ENCODE results near the gene CKB. TPM values are rescaled to one million over a fixed set of nuclear protein-coding genes. Genes with fewer than 3 reads are reported as not detected.

CKB gene
- total and polyA plus RNA-seq, 4 donors: 9.0 to 32.9 (median 20.4) TPM

- H3K27ac ChIP-seq (ENCODE audit: low read depth in 1 of 2, low read length in 2 of 2): no peak overlapping the region
- H3K9ac ChIP-seq (ENCODE audit: low read depth in 1 of 2, low read length in 2 of 2): no peak overlapping the region
- 75% methylated on average over 17 of the region's 17 CpGs for WGBS
- H3K4me3 ChIP-seq (ENCODE audit: low read depth in 1 of 3, low read length in 3 of 3): no peak overlapping the region
- H3K4me1 ChIP-seq (ENCODE audit: control insufficient read depth in 4 of 4, insufficient read depth in 4 of 4, low read length in 3 of 4): peaks cover 0 to 6% (median 0%) of the 10 kb centered on the region in 4 donors
- TF ChIP-seq YY1 (IDR thresholded peaks at IDR 0.05): no peak
- no peak for DNase-seq (ENCODE audit: low spot score)
- no peaks in the 10 kb centered on the region for H3K9me3 ChIP-seq (ENCODE audit: control insufficient read depth in 4 of 4, low read length in 3 of 4)
- H3K36me3 ChIP-seq (ENCODE audit: control insufficient read depth in 4 of 4, insufficient read depth in 3 of 4, low read depth in 1 of 4, low read length in 3 of 4): no peaks in the 10 kb centered on the region
- H3K27me3 ChIP-seq (ENCODE audit: control insufficient read depth in 4 of 4, insufficient read depth in 4 of 4, low read length in 3 of 4): no peaks in the 10 kb centered on the region
Observed at GRCh38 chr14:103540821-103541708, 18.4 kb upstream of the CKB start.

- H3K27me3 ChIP-seq (ENCODE audit: control insufficient read depth in 4 of 4, insufficient read depth in 4 of 4, low read length in 3 of 4): no peaks in the 10 kb centered on the region
- DNase-seq (ENCODE audit: low spot score): no peak
- 62% methylated on average over 28 of the region's 28 CpGs for WGBS
- no peak overlapping the region for H3K4me3 ChIP-seq (ENCODE audit: low read depth in 1 of 3, low read length in 3 of 3)
- H3K9ac ChIP-seq (ENCODE audit: low read depth in 1 of 2, low read length in 2 of 2): no peak overlapping the region
- H3K4me1 ChIP-seq (ENCODE audit: control insufficient read depth in 4 of 4, insufficient read depth in 4 of 4, low read length in 3 of 4): peaks cover 0 to 6% (median 0%) of the 10 kb centered on the region in 4 donors
- TF ChIP-seq YY1 (IDR thresholded peaks at IDR 0.05): no peak
- TF ChIP-seq GABPA (IDR thresholded peaks at IDR 0.05 in 1 of 2, conservative IDR thresholded peaks at IDR 0.05 in 1 of 2): no peak
- no peak for TF ChIP-seq JUND (IDR thresholded peaks at IDR 0.05)
- no peak for TF ChIP-seq NR2F2 (IDR thresholded peaks at IDR 0.05)
- no peak for TF ChIP-seq FOXA2 (IDR thresholded peaks at IDR 0.05)
- TF ChIP-seq EGR1 (IDR thresholded peaks at IDR 0.05; ENCODE audit: low read depth in 2 of 2): no peak
- no peak for TF ChIP-seq RXRA (IDR thresholded peaks at IDR 0.05)
- no peak for TF ChIP-seq FOXA1 (IDR thresholded peaks at IDR 0.05)
- TF ChIP-seq TAF1 (conservative IDR thresholded peaks at IDR 0.05): no peak
- TF ChIP-seq RAD21 (IDR thresholded peaks at IDR 0.05): no peak
- TF ChIP-seq ATF3 (IDR thresholded peaks at IDR 0.05): no peak
- no peak for TF ChIP-seq HNF4G (IDR thresholded peaks at IDR 0.05)
- H3K36me3 ChIP-seq (ENCODE audit: control insufficient read depth in 4 of 4, insufficient read depth in 3 of 4, low read depth in 1 of 4, low read length in 3 of 4): peaks cover 0 to 13% (median 0%) of the 10 kb centered on the region in 4 donors
- H3K27ac ChIP-seq (ENCODE audit: low read depth in 1 of 2, low read length in 2 of 2): no peak overlapping the region
- no peaks in the 10 kb centered on the region for H3K9me3 ChIP-seq (ENCODE audit: control insufficient read depth in 4 of 4, low read length in 3 of 4)
Observed at GRCh38 chr14:103539056-103539825, 16.6 kb upstream of the CKB start.

- no peak overlapping the region for H3K9ac ChIP-seq (ENCODE audit: low read depth in 1 of 2, low read length in 2 of 2)
- no peak overlapping the region for H3K4me3 ChIP-seq (ENCODE audit: low read depth in 1 of 3, low read length in 3 of 3)
- H3K36me3 ChIP-seq (ENCODE audit: control insufficient read depth in 4 of 4, insufficient read depth in 3 of 4, low read depth in 1 of 4, low read length in 3 of 4): peaks cover 0 to 19% (median 0%) of the 10 kb centered on the region in 4 donors
- no peaks in the 10 kb centered on the region for H3K9me3 ChIP-seq (ENCODE audit: control insufficient read depth in 4 of 4, low read length in 3 of 4)
- no peaks in the 10 kb centered on the region for H3K27me3 ChIP-seq (ENCODE audit: control insufficient read depth in 4 of 4, insufficient read depth in 4 of 4, low read length in 3 of 4)
- DNase-seq (ENCODE audit: low spot score): no peak
- H3K4me1 ChIP-seq (ENCODE audit: control insufficient read depth in 4 of 4, insufficient read depth in 4 of 4, low read length in 3 of 4): peaks cover 0 to under 1% (median 0%) of the 10 kb centered on the region in 4 donors
- WGBS: 50% methylated on average over 30 of the region's 30 CpGs
- no peak overlapping the region for H3K27ac ChIP-seq (ENCODE audit: low read depth in 1 of 2, low read length in 2 of 2)
- TF ChIP-seq MAX (IDR thresholded peaks at IDR 0.05) (no peak), NR2F2 (IDR thresholded peaks at IDR 0.05) (no peak), REST (IDR thresholded peaks at IDR 0.05) (no peak), SP1 (IDR thresholded peaks at IDR 0.05) (no peak), TAF1 (conservative IDR thresholded peaks at IDR 0.05) (no peak), CTCF (IDR thresholded peaks at IDR 0.05; ENCODE audit: low read depth, low read length, missing input control) (no peak), ZBTB33 (IDR thresholded peaks at IDR 0.05) (no peak), HNF4G (IDR thresholded peaks at IDR 0.05) (no peak)
Observed at GRCh38 chr14:103538291-103539055, 15.8 kb upstream of the CKB start.

Measured in liver (tissue), 9 donors.